B cell (primary cell): ENCODE data around the gene SRP19. TPM values are rescaled to one million over a fixed set of nuclear protein-coding genes. Genes with fewer than 3 reads are reported as not detected.

Experiments
- ATAC-seq: fragments of 200-7000 bp; cut with Tn5 transposase; one replicate; pipeline ENCODE4 v1.10.0; 2021; ENCODE audit warnings: low read depth, mild to moderate bottlenecking, moderate number of reproducible peaks, moderate library complexity
- CTCF ChIA-PET: fragments of 350-600 bp; sonication (Branson Sonifier 250); formaldehyde crosslinking; loops from one replicate; lab custom pipeline; 2021; ENCODE audit warnings: antibody characterized with exemption, inconsistent platforms; lab: Charles Lee
- POLR2A ChIA-PET: fragments of 350-600 bp; sonication (Branson Sonifier 250); formaldehyde crosslinking; loops from one replicate; lab custom pipeline; 2021; ENCODE audit warnings: antibody characterized with exemption; lab: Charles Lee
- DNase-seq: peaks from one replicate; pipeline ENCODE4 v3.0.0; 2013
- H2AFZ ChIP-seq: 2 replicates; pipeline ENCODE4 v1.6.1; 2012; ENCODE audit warnings: mild to moderate bottlenecking, low read depth, low read length; ENCODE audit not compliant: insufficient read depth, poor library complexity, severe bottlenecking
- H3K27ac ChIP-seq, 2 donors: 1 replicate in 1 of 2; 2 replicates in 1 of 2; pipeline ENCODE4 v1.5.1; 2012 to 2013; ENCODE audit warnings: low read length in 2 of 2, mild to moderate bottlenecking in 2 of 2, moderate library complexity in 1 of 2
- H3K27me3 ChIP-seq, 4 experiments: fragments of 200-600 bp in 1 of 4; sonication (generic) in 1 of 4; replicated peaks in 1 of 4; 1 replicate in 2 of 4; 2 replicates in 2 of 4; pipeline versions ENCODE4 v1.6.1 to v1.7.0; 2013 to 2016; ENCODE audit warnings: low read length in 3 of 4, mild to moderate bottlenecking in 2 of 4, mixed read lengths in 1 of 4, moderate library complexity in 1 of 4; ENCODE audit not compliant: insufficient read depth in 4 of 4, control insufficient read depth in 3 of 4; ENCODE audit errors: control extremely low read depth in 1 of 4
- H3K36me3 ChIP-seq, 2 experiments: replicated peaks in 1 of 2; 1 replicate in 1 of 2; 2 replicates in 1 of 2; pipeline versions ENCODE4 v1.6.1 to v1.7.1; 2013; ENCODE audit warnings: low read length in 1 of 2; ENCODE audit not compliant: insufficient read depth in 2 of 2, control insufficient read depth in 1 of 2; ENCODE audit errors: control extremely low read depth in 1 of 2, extremely low read depth in 1 of 2
- H3K4me1 ChIP-seq, 2 donors: fragments of 200-600 bp in 1 of 2; sonication (generic) in 1 of 2; 1 replicate in 1 of 2; 2 replicates in 1 of 2; pipeline versions ENCODE4 v1.5.1 to v1.6.1; 2013 to 2017; ENCODE audit warnings: low read length in 2 of 2; ENCODE audit not compliant: control insufficient read depth in 2 of 2, insufficient read depth in 2 of 2
- H3K4me2 ChIP-seq: replicated peaks from 2 replicates; pipeline ENCODE3; 2012; ENCODE audit warnings: mild to moderate bottlenecking, low read depth, low read length; ENCODE audit not compliant: poor library complexity, severe bottlenecking
- H3K4me3 ChIP-seq, 5 experiments: fragments of 200-600 bp in 1 of 5; sonication (generic) in 1 of 5; 1 replicate in 3 of 5; 2 replicates in 2 of 5; pipeline versions ENCODE4 v1.5.1 to v1.7.0; 2011 to 2016; ENCODE audit warnings: low read length in 4 of 5, mild to moderate bottlenecking in 4 of 5, low read depth in 2 of 5, control low read depth in 1 of 5, moderate library complexity in 1 of 5; ENCODE audit not compliant: insufficient read depth in 1 of 5; ENCODE audit errors: control extremely low read depth in 1 of 5, extremely low read depth in 1 of 5
- H3K79me2 ChIP-seq: fragments of 200-600 bp; sonication (generic); one replicate; pipeline ENCODE4 v1.6.0; 2016; ENCODE audit warnings: low read length; ENCODE audit not compliant: control insufficient read depth, insufficient read depth
- H3K9ac ChIP-seq: fragments of 200-600 bp; sonication (generic); 2 replicates; pipeline ENCODE4 v1.6.1; 2017; ENCODE audit warnings: mild to moderate bottlenecking, low read length, moderate library complexity
- H3K9me3 ChIP-seq, 3 donors: one replicate each; pipeline versions ENCODE4 v1.6.1 to v1.7.1; 2013; ENCODE audit warnings: low read length in 2 of 3; ENCODE audit not compliant: control insufficient read depth in 2 of 3, insufficient read depth in 1 of 3; ENCODE audit errors: control extremely low read depth in 1 of 3
- H4K20me1 ChIP-seq: 2 replicates; pipeline ENCODE4 v1.6.0; 2012; ENCODE audit warnings: mild to moderate bottlenecking, low read length; ENCODE audit not compliant: insufficient read depth, control insufficient read depth, poor library complexity, severe bottlenecking
- H3K27ac Mint-ChIP-seq: one replicate; pipeline ENCODE4 v1.8.0; 2021; ENCODE audit warnings: mixed read lengths
- H3K27me3 Mint-ChIP-seq: one replicate; pipeline ENCODE4 v1.8.0; 2021; ENCODE audit warnings: mixed read lengths
- H3K4me1 Mint-ChIP-seq: one replicate; pipeline ENCODE4 v1.8.0; 2021; ENCODE audit warnings: mixed read lengths
- H3K4me3 Mint-ChIP-seq: one replicate; pipeline ENCODE4 v1.8.0; 2021; ENCODE audit warnings: mixed read lengths
- H3K9me3 Mint-ChIP-seq: one replicate; pipeline ENCODE4 v1.8.0; 2022; ENCODE audit warnings: mixed read lengths; ENCODE audit not compliant: insufficient read depth
- CTCF ChIP-seq: fragments of 200-600 bp; IDR thresholded peaks from one replicate; pipeline ENCODE4 v1.8.0; 2022; ENCODE audit warnings: antibody characterized with exemption, mild to moderate bottlenecking
- EZH2 ChIP-seq: IDR thresholded peaks from 2 replicates; pipeline ENCODE4 v1.6.1; 2012; ENCODE audit warnings: borderline replicate concordance, low read depth, mild to moderate bottlenecking, moderate library complexity, low read length; ENCODE audit not compliant: insufficient read depth, poor library complexity, severe bottlenecking
- WGBS: methylation state at CpG from one replicate; pipeline ENCODE4 v1.1.5; 2013; ENCODE audit warnings: missing lambda C conversion rate; ENCODE audit not compliant: insufficient coverage; 5-methylcytosine and 5-hydroxymethylcytosine counted together
- intact Hi-C: fragments of 100-400 bp; cut with micrococcal nuclease; formaldehyde crosslinking; loops from one replicate; pipeline ENCODE4 v1.10.0; 2022
- polyA minus RNA-seq: library from RNA; depleted of rRNA, polyadenylated mRNA; stranded (reverse); fragments of >200 nt; gene quantifications from 2 replicates; pipeline ENCODE4 v1.2.3, GENCODE V29; 2012
- polyA plus RNA-seq: library from polyadenylated mRNA; depleted of rRNA; stranded (reverse); fragments of >200 nt; gene quantifications from 2 replicates; pipeline ENCODE4 v1.2.3, GENCODE V29; 2012
- total RNA-seq, 2 donors: library from RNA; stranded (reverse); fragments of 120-200 nt in 1 of 2; gene quantifications; 1 replicate in 1 of 2; 2 replicates in 1 of 2; pipeline versions ENCODE4 v1.2.3 to v1.2.4, GENCODE V29; 2013 to 2022

Gene SRP19
- 33.8 and 41.5 TPM in 2 replicates for total RNA-seq
- 84.4 TPM for total RNA-seq (2013)
- polyA plus RNA-seq, result 17.7 and 26.7 TPM in 2 replicates
- 11.3 and 14.1 TPM in 2 replicates for polyA minus RNA-seq

- ChIA-PET POLR2A (interaction anchor here (0.6 to 1.7 kb wide), 4 partner anchors 12 to 115 kb away, joined by 4 to 9 read pairs (median 6); partner anchors contain the start of genes DCP2 and REEP5), CTCF (interaction anchor here (1.1 to 2.8 kb wide), 10 partner anchors 13 to 169 kb away, joined by 3 to 18 read pairs (median 4); partner anchors contain the start of gene DCP2)
- Histone ChIP-seq H3K36me3 (peaks cover 4 to 17% of the 10 kb centered on the region in 2 experiments), H3K4me3 (peak within 1 kb of the TSS; percentile 77 to 99 (median 95)), H3K9me3 (no peaks in the 10 kb centered on the region), H3K27me3 (peaks cover 0 to 2% (median under 1%) of the 10 kb centered on the region in 4 experiments), H3K9ac (peak within 1 kb of the TSS; percentile 99), H3K4me1 (peaks cover 17 to 19% of the 10 kb centered on the region in 2 donors), H3K79me2 (peaks cover 39% of the 10 kb centered on the region), H3K4me2 (peak within 1 kb of the TSS; percentile 75), H2AFZ (peak within 1 kb of the TSS; percentile 91), H3K27ac (peak within 1 kb of the TSS; percentile 83 to 92), H4K20me1 (peaks cover 9% of the 10 kb centered on the region)
- TF ChIP-seq EZH2, result no peak
- no peak for TF ChIP-seq CTCF
- Mint-ChIP-seq H3K27ac (peak within 1 kb of the TSS; percentile 93), H3K4me3 (peak within 1 kb of the TSS; percentile 98), H3K9me3 (no peaks in the 10 kb centered on the region), H3K4me1 (peaks cover 30% of the 10 kb centered on the region), H3K27me3 (peaks cover 17% of the 10 kb centered on the region)
- DNase-seq (peak; percentile 94), ATAC-seq (peak; percentile 94)
- intact Hi-C loops, result loop anchor here (1.0 to 5.0 kb wide), 6 partner anchors 61 to 701 kb away; partner anchors contain the start of genes DCP2, REEP5 and YTHDC2
- WGBS, result under 1% methylated on average over 44 of the region's 47 CpGs
These were observed at the start of gene SRP19 for GRCh38 chr5:112860929-112861637. Gene SRP19 (plus strand): TSS chr5:112861287. CDS start chr5:112861377, 90 bp downstream.

GRCh38 chr5:112812549-112812948, 48.5 kb upstream of the SRP19 start:
- no peak overlapping the region for H3K4me2 ChIP-seq
- H3K27ac ChIP-seq, result no peak overlapping the region
- Mint-ChIP-seq H3K4me3 (no peak overlapping the region), H3K9me3 (no peaks in the 10 kb centered on the region), H3K27me3 (no peaks in the 10 kb centered on the region), H3K4me1 (peaks cover 7% of the 10 kb centered on the region), H3K27ac (no peak overlapping the region)
- H3K9me3 ChIP-seq, result no peaks in the 10 kb centered on the region
- no CpG with 5 or more reads among the region's 1 CpG for WGBS
- H3K9ac ChIP-seq, result no peak overlapping the region
- DNase-seq (no peak), ATAC-seq (no peak)
- POLR2A ChIA-PET, result no interaction called here
- no peak overlapping the region for H2AFZ ChIP-seq
- no peaks in the 10 kb centered on the region for H3K27me3 ChIP-seq
- CTCF ChIA-PET, result interaction anchor here (0.7 kb wide), 1 partner anchor 260 kb away, joined by 3 read pairs; no protein-coding TSS in a partner anchor
- TF ChIP-seq EZH2, result no peak
- no peak for TF ChIP-seq CTCF
- intact Hi-C loops, result no loop called here
- H3K4me3 ChIP-seq, result no peak overlapping the region
- H4K20me1 ChIP-seq, result no peaks in the 10 kb centered on the region
- peaks cover 4 to 28% of the 10 kb centered on the region in 2 experiments for H3K36me3 ChIP-seq
- no peaks in the 10 kb centered on the region for H3K4me1 ChIP-seq
- H3K79me2 ChIP-seq, result no peaks in the 10 kb centered on the region
